Measurements from ENCODE around the gene WIZ. TPM values are rescaled to one million over a fixed set of nuclear protein-coding genes. Genes with fewer than 3 reads are reported as not detected.
A peak's percentile ranks its signal among the peaks of the same experiment; 100 is the strongest.

The WIZ gene
- total and polyA plus RNA-seq, 9 of the 15 experiments (the other 6 are each of a cell fraction or from before 2014, with no cell fraction given), result 0.06 to 37.5 (median 4.8) TPM

- peak; percentile 88 to 97 (median 97) for TF ChIP-seq YY1 (IDR thresholded peaks at IDR 0.05; ENCODE audit: borderline replicate concordance in 1 of 3, control insufficient read depth in 1 of 3, extremely low read depth in 1 of 3, insufficient read depth in 3 of 3, insufficient read length in 1 of 3, insufficient replicate concordance in 2 of 3, low read depth in 1 of 3, low read length in 2 of 3)
- peak in 1 of 2 experiments; percentile 77; a peak in 1 of 4 replicates for TF ChIP-seq NONO (IDR thresholded peaks at IDR 0.05; ENCODE audit: low read depth in 2 of 2, low read length in 1 of 2)
- peak; percentile 71; the same call in 1 of the 2 replicates for TF ChIP-seq EP400 (IDR thresholded peaks at IDR 0.05)
- TF ChIP-seq VEZF1 (CRISPR knock-in tag; IDR thresholded peaks at IDR 0.05), result peak; percentile 86
- TF ChIP-seq UBTF (IDR thresholded peaks at IDR 0.05; ENCODE audit: borderline replicate concordance in 1 of 2, low read depth in 2 of 2, low read length in 2 of 2), result peak in 1 of 2 experiments; percentile 43; a peak in 1 of 4 replicates
- TF ChIP-seq RAD51 (IDR thresholded peaks at IDR 0.05; ENCODE audit: borderline replicate concordance, low read depth), result no peak
- TF ChIP-seq OTX1 (CRISPR knock-in tag; IDR thresholded peaks at IDR 0.05), result no peak
- TF ChIP-seq GTF2E2 (tag; IDR thresholded peaks at IDR 0.05), result 0 out of 2 replicates have a peak, but pooled peaks have one; percentile 39
- no peak for TF ChIP-seq SOX6 (IDR thresholded peaks at IDR 0.05)
- TF ChIP-seq BRD9 (IDR thresholded peaks at IDR 0.05; ENCODE audit: low read depth, partially characterized antibody), result no peak
- TF ChIP-seq SUPT5H (IDR thresholded peaks at IDR 0.05), result peak; percentile 64
- peak in 1 of 2 experiments; percentile 91; a peak in 2 of 4 replicates for TF ChIP-seq ZNF639 (CRISPR knock-in tag; conservative IDR thresholded peaks at IDR 0.05 in 1 of 2, IDR thresholded peaks at IDR 0.05 in 1 of 2)
- TF ChIP-seq ID3 (CRISPR knock-in tag; IDR thresholded peaks at IDR 0.05), result no peak
- peak; percentile 46; the same call in 1 of the 2 replicates for TF ChIP-seq ID3 (tag; IDR thresholded peaks at IDR 0.05)
- peak; percentile 87 for TF ChIP-seq ZBTB9 (CRISPR knock-in tag; IDR thresholded peaks at IDR 0.05)
- 0 out of 2 replicates have a peak, but pooled peaks have one; percentile 8 for TF ChIP-seq SMC3 (conservative IDR thresholded peaks at IDR 0.05; ENCODE audit: insufficient read depth, low read depth, low read length)
- TF ChIP-seq SAP30 (IDR thresholded peaks at IDR 0.05; ENCODE audit: borderline replicate concordance, insufficient read depth, low read depth, low read length, poor library complexity, severe bottlenecking), result peak; percentile 85
These were observed 16.9 kb downstream of the WIZ start (continued) for GRCh38 chr19:15432629-15433518.

Data from K562 (cell line).